MCF 10A (cell line): ENCODE data around the gene KRT72. TPM values are rescaled to one million over a fixed set of nuclear protein-coding genes. Genes with fewer than 3 reads are reported as not detected.

Source experiments
- Bru-seq: library from RNA; stranded (reverse); fragments of 400-500 nt; gene quantifications from one replicate; lab custom pipeline; 2021; lab: Mats Ljungman, UMichigan
- BruChase-seq, 2 experiments: library from RNA; stranded (reverse); fragments of 400-500 nt; gene quantifications; one replicate each; lab custom pipeline; 2021; lab: Mats Ljungman, UMichigan
- BruUV-seq: library from RNA; stranded (reverse); fragments of 400-500 nt; replicated peaks from 2 replicates; lab custom pipeline; 2021; lab: Mats Ljungman, UMichigan
- CTCF ChIA-PET: fragments of 300-600 bp; sonication (Branson Sonifier 250); formaldehyde crosslinking; extraction: SDS; loops from one replicate; lab custom pipeline; 2021; ENCODE audit warnings: antibody characterized with exemption, inconsistent platforms; lab: Yijun Ruan, JAX
- POLR2A ChIA-PET: fragments of 300-600, 350-650 bp; sonication (Branson Sonifier 250); formaldehyde crosslinking; extraction: SDS; loops from one replicate; lab custom pipeline; 2020; ENCODE audit warnings: antibody characterized with exemption, inconsistent platforms; lab: Yijun Ruan, JAX
- DNase-seq: peaks from one replicate; pipeline ENCODE4 v3.0.0-alpha.2; 2018; ENCODE audit not compliant: unreplicated experiment
- H3K27ac Mint-ChIP-seq: one replicate; pipeline ENCODE4 v1.8.0; 2022; ENCODE audit warnings: mild to moderate bottlenecking, low read depth, mixed read lengths; ENCODE audit not compliant: unreplicated experiment
- H3K27me3 Mint-ChIP-seq: one replicate; pipeline ENCODE4 v1.8.0; 2022; ENCODE audit warnings: mixed read lengths; ENCODE audit not compliant: insufficient read depth, unreplicated experiment
- H3K36me3 Mint-ChIP-seq: one replicate; pipeline ENCODE4 v1.8.0; 2022; ENCODE audit warnings: mild to moderate bottlenecking, moderate library complexity, mixed read lengths; ENCODE audit not compliant: insufficient read depth, unreplicated experiment
- H3K4me1 Mint-ChIP-seq: one replicate; pipeline ENCODE4 v1.8.0; 2022; ENCODE audit warnings: mixed read lengths; ENCODE audit not compliant: insufficient read depth, unreplicated experiment
- H3K4me3 Mint-ChIP-seq: one replicate; pipeline ENCODE4 v1.8.0; 2022; ENCODE audit warnings: mild to moderate bottlenecking, moderate library complexity, mixed read lengths; ENCODE audit not compliant: unreplicated experiment
- H3K9me3 Mint-ChIP-seq: one replicate; pipeline ENCODE4 v1.8.0; 2022; ENCODE audit warnings: mixed read lengths; ENCODE audit not compliant: unreplicated experiment
- CTCF ChIP-seq: fragments of 200-600 bp; IDR thresholded peaks from one replicate; pipeline ENCODE4 v1.8.0; 2022; ENCODE audit warnings: antibody characterized with exemption, mild to moderate bottlenecking; ENCODE audit not compliant: unreplicated experiment
- intact Hi-C: fragments of 100-400 bp; cut with micrococcal nuclease; formaldehyde crosslinking; loops from 2 replicates; pipeline ENCODE4 v1.14.1; 2022
- long read RNA-seq: library from polyadenylated mRNA; stranded (forward); transcript quantifications from one replicate; pipeline ENCODE4 v2.0.0, GENCODE V29; 2022
- total RNA-seq: library from RNA; stranded (reverse); gene quantifications from 2 replicates; pipeline ENCODE4 v1.2.3, GENCODE V29; 2022

Gene KRT72
- total RNA-seq (not detected in 2 replicates), Bru-seq, nascent RNA (not detected), BruChase-seq, experiment 1, labeled RNA remaining after a 6-hour chase (not detected), BruChase-seq, experiment 2, labeled RNA remaining after a 2-hour chase (not detected)
- long read RNA-seq, result 0 reads

GRCh38 chr12:52600941-52601481, at the start of gene KRT72:
TSS of gene KRT72 (minus strand) at chr12:52601463. CDS start at chr12:52601452, 11 bp downstream.
- DNase-seq, result no peak
- POLR2A ChIA-PET, result no interaction called here
- H3K36me3 Mint-ChIP-seq, result no peaks in the 10 kb centered on the region
- H3K4me1 Mint-ChIP-seq, result no peaks in the 10 kb centered on the region
- intact Hi-C loops, result no loop called here
- CTCF ChIA-PET, result interaction anchor here (1.0 kb wide), 1 partner anchor 78 kb away, joined by 4 read pairs; no protein-coding TSS in a partner anchor
- H3K4me3 Mint-ChIP-seq, result no peak within 1 kb of the TSS
- BruUV-seq, result no TSS peak
- no peak within 1 kb of the TSS for H3K27ac Mint-ChIP-seq
- peaks cover 8% of the 10 kb centered on the region for H3K9me3 Mint-ChIP-seq
- TF ChIP-seq CTCF, result no peak
- peaks cover 47% of the 10 kb centered on the region for H3K27me3 Mint-ChIP-seq

GRCh38 chr12:52650520-52651081, 49.3 kb upstream of the KRT72 start:
- CTCF ChIA-PET, result no interaction called here
- intact Hi-C loops, result no loop called here

GRCh38 chr12:52649066-52649465, 47.8 kb upstream of the KRT72 start:
- ChIA-PET CTCF (interaction anchor here (0.6 kb wide), 1 partner anchor 624 kb away, joined by 4 read pairs; no protein-coding TSS in a partner anchor), POLR2A (no interaction called here)
- intact Hi-C loops, result no loop called here
- H3K27ac Mint-ChIP-seq, result no peak overlapping the region
- DNase-seq, result no peak
- BruUV-seq, result no TSS peak
- H3K36me3 Mint-ChIP-seq, result no peaks in the 10 kb centered on the region
- H3K4me3 Mint-ChIP-seq, result no peak overlapping the region
- no peak for TF ChIP-seq CTCF
- H3K27me3 Mint-ChIP-seq, result peaks cover 35% of the 10 kb centered on the region
- no peaks in the 10 kb centered on the region for H3K9me3 Mint-ChIP-seq
- H3K4me1 Mint-ChIP-seq, result no peaks in the 10 kb centered on the region

More at GRCh38 chr12:52650520-52651081, 49.3 kb upstream of the KRT72 start:
- no TSS peak for BruUV-seq
- TF ChIP-seq CTCF, result no peak
- Mint-ChIP-seq H3K36me3 (no peaks in the 10 kb centered on the region), H3K27me3 (peaks cover 50% of the 10 kb centered on the region), H3K9me3 (no peaks in the 10 kb centered on the region), H3K27ac (no peak overlapping the region), H3K4me1 (peaks cover 4% of the 10 kb centered on the region), H3K4me3 (no peak overlapping the region)
- POLR2A ChIA-PET, result no interaction called here
- no peak for DNase-seq

- intact Hi-C loops, result no loop called here
- no peaks in the 10 kb centered on the region for H3K9me3 Mint-ChIP-seq
- H3K27ac Mint-ChIP-seq, result no peak overlapping the region
- ChIA-PET POLR2A (no interaction called here), CTCF (interaction anchor here (0.7 kb wide), 1 partner anchor 126 kb away, joined by 3 read pairs; no protein-coding TSS in a partner anchor)
- no peak overlapping the region for H3K4me3 Mint-ChIP-seq
- TF ChIP-seq CTCF, result no peak
- peaks cover 30% of the 10 kb centered on the region for H3K27me3 Mint-ChIP-seq
- no peak for DNase-seq
- BruUV-seq, result no TSS peak
- no peaks in the 10 kb centered on the region for H3K4me1 Mint-ChIP-seq
- H3K36me3 Mint-ChIP-seq, result no peaks in the 10 kb centered on the region
Measured at GRCh38 chr12:52648012-52648550, 46.8 kb upstream of the KRT72 start.
